Esophagus mucosa (tissue), 1 donor: ENCODE results near the gene NXPH3. TPM values are rescaled to one million over a fixed set of nuclear protein-coding genes. Genes with fewer than 3 reads are reported as not detected.
"Not testable (repeated sequence)": the region's sequence is repeated elsewhere in the genome, so short reads cannot be mapped to it uniquely, and the experiment has no call there.

ENCODE experiments used
- ATAC-seq: fragments of 200-7000 bp; cut with Tn5 transposase; one replicate; pipeline ENCODE4 v1.9.1; 2020
- total RNA-seq: library from RNA; stranded (reverse); gene quantifications from one replicate; pipeline ENCODE4 v1.2.4, GENCODE V29; 2023
- donor health status: DM: yes; HTN: yes; CAD: no.

NXPH3 gene
- total RNA-seq, 1 donor from 2014 or later: 0.16 TPM

GRCh38 chr17:49554694-49555494 lies 20.8 kb upstream of the NXPH3 start:
- ATAC-seq: no peak

- no peak for ATAC-seq
Observed at GRCh38 chr17:49555495-49556222, 20.0 kb upstream of the NXPH3 start.

DNA sequence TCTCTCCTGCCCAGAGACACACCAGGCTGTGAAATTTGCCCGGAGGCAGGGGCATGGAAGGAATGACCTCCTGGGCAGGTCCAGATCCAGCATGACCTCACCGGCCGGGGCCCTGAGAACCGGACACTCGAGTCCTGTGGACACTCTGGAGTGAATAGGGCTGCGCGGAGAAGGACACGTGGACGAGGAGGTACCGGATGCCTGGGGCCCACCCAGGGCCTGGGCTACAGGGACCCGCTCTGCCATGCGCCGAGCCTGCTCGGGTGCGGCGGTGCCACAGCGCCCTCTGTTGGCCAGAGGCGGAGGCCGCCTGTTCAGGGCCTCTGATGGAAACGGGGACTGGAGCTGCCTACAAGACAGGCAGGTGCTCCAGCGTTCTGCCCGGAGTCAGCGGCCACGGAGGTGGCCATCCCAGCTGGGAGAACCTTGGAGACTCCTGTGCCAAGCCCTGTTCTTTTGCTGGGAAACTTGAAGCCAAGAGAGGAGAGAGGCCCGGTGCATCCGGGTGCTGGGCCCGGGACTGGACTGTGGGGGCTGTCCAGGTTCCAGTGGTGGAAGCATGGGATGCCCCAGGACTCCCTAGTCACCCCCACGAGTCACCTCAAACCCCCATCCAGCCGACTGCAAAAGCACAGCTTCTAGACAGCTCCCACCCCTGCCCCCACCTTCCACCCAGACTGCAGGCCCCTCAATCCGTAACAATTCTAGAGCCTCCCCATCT lies 19.3 kb upstream of the NXPH3 start:
- peak; percentile 70 for ATAC-seq

GRCh38 chr17:49557312-49558024 lies 18.2 kb upstream of the NXPH3 start:
- peak; percentile 35 for ATAC-seq

- no peak for ATAC-seq
Observed at GRCh38 chr17:49564638-49565037, 11.0 kb upstream of the NXPH3 start.

- ATAC-seq: peak; percentile 6
Observed at GRCh38 chr17:49565948-49566491, 9.7 kb upstream of the NXPH3 start.

DNA sequence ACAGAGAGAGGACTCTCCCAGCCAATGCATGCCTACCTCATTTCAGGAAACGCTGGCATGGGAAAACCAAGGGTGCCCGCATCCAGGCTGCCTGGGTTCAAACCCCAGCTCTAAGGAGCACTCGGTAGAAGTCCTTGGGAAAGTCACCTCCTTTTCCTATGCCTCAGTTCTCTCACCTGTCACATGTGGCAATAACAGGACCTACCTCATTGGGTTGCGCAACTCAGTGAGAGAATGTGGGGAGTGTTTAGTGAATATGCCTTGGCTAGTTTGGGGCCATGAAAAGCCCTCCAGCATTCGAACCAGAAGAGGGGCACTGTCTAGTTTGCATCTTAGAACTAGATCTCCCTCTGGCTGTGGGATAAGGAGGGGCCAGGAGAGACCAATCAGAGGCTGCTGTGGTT lies 9.0 kb upstream of the NXPH3 start:
- ATAC-seq: no peak

DNA sequence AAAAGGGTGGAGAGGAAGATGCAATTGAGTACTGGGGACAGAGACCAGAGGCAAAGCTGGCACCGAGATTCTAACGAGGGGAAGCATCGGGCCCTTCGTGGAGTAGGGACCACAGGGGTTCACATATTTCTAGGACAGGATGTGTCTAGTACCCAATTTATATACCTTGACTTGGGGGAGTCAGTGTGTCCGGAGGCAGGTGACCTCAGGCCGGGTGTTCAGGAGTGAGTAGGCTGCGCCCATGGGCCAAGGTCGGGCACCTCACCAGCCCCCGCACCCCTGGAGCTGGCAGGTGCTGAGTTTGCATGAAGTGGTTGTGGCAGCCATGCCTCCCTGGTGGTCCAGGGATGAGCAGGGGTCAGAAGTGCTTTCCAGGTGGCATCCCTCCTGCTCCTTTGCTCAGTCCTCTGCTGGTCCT lies 8.6 kb upstream of the NXPH3 start:
- ATAC-seq: no peak

GRCh38 chr17:49567871-49568694 lies 7.6 kb upstream of the NXPH3 start:
- peak; percentile 69 for ATAC-seq

DNA sequence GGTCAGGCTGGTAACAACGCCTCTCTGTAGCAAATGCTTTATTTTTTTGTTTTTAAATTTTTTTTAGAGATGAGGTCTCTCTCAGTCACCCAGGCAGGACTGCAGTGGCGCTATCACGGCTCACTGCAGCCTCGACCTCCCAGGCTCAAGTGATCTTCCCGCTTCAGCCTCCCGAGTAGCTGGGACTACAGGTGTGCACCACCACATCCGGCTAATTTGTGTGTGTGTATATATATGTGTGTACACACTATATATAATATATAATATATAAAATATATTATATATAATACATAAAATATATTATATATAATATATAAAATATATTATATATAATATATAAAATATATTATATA lies 7.0 kb upstream of the NXPH3 start:
- ATAC-seq: not testable (repeated sequence)

DNA sequence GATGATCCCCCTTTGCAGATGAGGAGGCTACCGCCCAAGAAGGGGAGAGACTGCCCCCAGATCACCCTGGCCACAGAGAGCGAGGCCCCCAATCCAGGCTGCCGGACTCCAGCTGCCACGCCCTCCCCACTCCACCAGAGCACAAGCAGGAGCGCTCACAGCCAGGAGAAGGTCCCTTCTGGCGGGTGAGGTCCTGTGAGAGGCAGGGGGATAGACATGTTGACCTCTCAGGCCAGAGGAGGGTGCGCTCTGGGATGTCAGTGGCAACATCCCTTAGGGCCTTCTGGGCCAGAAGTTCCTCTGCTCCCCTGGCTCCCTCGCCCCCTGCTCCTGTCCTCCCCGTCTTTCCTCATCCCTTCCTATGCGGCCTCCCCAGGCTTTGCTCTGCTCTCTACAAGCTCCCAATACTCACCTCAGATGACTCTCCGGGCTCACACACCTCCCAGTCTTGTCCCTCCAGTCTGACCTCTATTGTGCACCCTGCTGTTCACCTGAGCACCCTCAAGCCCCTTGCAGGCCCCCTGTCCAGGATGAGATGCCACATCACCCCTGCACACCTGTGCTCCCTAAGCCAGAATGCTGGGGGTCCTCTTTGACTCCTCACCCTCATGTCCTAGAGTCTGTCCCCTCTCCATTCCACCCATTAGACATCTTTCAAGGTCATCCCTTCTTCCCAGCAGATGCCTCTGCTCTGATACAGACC lies 5.0 kb upstream of the NXPH3 start:
- no peak for ATAC-seq

DNA sequence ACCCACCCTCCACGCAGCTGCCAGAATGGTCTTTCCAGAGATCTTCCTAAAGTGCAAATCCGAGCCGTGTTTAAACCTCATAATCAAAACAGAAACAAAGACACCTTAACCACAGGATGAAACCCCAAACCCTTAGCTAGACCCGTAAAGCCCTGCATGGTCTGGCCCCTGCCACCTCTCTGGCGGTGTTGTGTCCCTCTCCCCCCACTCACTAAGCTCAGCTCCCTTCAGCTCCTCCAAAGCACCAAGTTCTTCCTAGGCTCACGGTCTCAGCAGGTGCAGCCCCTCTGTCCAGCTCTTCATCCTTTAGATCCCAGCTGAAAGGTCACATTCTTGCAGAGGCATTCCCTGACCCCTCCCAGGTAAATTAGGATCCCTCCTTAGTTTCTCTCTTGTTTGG lies 4.4 kb upstream of the NXPH3 start:
- no peak for ATAC-seq

GRCh38 chr17:49571764-49572163 lies 3.9 kb upstream of the NXPH3 start:
- ATAC-seq: no peak

GRCh38 chr17:49572226-49572625 lies 3.4 kb upstream of the NXPH3 start:
- no peak for ATAC-seq

DNA sequence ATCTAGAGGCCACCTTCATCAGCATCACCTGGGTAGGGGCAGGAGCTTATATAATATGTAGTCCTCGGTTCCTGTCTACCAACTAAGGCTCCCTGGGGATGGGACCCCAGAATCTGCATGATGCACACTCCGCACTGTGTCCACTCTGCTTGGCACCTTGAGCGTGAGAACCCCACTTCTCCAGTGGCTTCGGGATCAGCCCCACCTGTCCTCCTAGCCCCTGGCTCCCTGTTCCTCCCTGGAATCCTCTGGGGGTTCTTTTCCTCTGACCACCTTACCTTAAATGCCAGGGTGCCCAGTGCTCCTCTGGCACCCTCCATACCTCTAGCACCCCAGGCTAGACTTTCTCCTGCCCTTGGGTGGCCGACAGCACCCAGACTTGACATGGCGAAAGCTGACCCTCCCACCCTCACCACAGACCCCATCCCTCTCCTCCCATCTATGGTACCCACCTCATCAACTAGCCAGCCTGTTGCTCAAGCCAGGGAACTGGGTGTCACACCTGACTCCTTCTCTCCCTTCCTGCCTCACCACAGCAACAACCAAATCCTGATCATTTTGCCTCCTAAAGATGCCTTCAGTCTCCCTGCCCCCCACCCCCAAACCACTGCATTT lies 2.8 kb upstream of the NXPH3 start:
- no peak for ATAC-seq

- no peak for ATAC-seq
Observed at GRCh38 chr17:49573510-49574322, 2.0 kb upstream of the NXPH3 start.

DNA sequence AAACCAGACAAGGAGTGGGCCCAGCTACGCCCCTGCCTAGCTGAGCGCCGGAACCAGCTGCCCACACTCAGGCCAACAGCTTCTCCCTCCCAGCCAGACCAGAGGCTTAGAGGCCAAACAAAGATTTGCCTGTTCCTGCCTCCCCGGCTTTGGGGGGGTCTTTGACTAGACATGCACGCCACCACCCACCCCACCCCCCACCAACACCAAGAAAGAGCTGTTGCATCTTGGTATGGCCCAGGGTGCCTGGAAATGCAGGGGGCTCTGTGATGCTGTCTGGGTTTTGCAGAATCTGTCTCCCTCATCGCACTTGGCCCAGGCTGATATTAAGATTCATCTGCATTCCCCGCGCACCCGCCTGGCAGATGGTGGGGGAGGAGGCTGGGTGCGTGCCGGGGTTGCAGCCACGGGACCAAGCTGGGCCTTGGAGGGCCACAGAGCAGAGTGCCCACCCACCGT lies 1.3 kb upstream of the NXPH3 start:
- no peak for ATAC-seq

DNA sequence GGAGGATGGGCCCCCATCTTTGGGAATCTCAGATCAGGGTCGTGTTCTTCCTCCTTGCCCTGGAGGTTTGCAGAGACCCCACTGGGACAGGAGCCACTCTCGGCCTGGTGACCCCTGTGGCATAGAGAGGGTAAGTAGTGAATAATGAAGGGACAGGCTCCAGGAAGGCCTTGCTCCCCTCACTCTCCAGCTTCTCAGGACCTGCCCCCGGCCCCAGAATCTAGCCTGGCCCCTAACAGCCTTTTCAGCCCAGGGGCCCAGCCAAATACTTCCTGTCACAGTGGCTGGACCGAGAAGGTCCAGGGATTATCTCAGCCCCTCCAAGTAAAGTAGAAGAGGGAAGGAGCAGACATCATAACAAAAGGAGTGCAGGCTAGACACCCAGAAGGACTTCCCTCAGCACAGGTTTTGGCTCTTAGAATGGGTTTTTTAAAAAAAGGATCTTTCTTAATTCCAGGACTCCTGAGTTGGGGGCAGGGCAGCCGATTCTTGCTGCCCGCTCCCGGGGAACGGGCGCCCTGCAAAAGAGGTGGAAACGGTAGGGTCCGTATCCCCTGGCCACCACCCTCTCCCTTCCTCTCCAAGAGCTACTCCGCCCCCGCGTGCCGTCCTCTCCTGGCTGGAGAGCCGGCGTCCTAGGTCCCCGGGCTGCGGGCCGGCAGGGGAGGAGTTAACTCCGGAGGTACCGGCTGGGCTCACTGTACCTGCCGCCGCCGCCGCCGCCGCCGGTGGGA lies 559 bp upstream of the NXPH3 start:
- no peak for ATAC-seq
